OCI-LY7 (cell line): ENCODE results near the gene PALLD.

Experiments used
- EZH2phosphoT487 ChIP-seq: fragments of 200-600 bp; sonication (generic); IDR thresholded peaks from 2 replicates; pipeline ENCODE4 v1.6.1; 2018; ENCODE audit warnings: low read depth, borderline replicate concordance, mild to moderate bottlenecking, mixed run types, antibody characterized with exemption, low read length, moderate library complexity, mixed read lengths
- TF ChIP-seq, protein P1 (sequence below): fragments of 200-600 bp; sonication (generic); conservative IDR thresholded peaks from 2 replicates; pipeline ENCODE4 v1.5.1; 2014; ENCODE audit warnings: mild to moderate bottlenecking, antibody characterized with exemption, low read length, moderate library complexity, mixed read lengths

DNA sequence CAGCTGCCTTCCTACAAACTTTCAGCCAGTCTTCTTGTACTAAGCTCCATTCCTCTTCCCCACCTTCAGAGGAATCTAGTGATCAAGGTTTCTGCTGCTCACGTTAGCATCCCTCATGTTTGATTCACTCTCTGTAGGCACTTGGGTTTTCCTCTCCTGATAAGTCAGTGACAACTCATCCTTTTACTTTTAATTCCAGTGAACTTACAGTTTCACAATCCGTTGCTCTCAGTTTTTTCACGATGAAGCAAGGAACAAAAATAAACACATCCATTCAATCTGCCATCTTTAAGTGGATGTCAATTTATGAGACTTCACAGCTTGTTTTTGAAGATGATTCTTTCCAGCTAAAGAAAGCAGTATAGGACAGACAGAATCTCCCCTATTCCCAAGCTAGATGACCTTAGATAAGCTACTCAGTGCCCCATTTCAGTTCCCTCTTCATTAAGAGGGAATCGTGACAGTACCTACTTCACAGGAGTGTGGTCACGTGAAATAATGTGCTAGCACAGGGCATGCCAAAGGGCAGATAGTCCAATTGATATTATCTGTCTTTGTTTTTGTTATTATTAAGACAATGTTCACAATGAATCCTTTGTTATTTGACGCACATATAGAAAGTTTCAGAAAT is 234.3 kb downstream of the PALLD start:
- TF ChIP-seq, protein P1, sequence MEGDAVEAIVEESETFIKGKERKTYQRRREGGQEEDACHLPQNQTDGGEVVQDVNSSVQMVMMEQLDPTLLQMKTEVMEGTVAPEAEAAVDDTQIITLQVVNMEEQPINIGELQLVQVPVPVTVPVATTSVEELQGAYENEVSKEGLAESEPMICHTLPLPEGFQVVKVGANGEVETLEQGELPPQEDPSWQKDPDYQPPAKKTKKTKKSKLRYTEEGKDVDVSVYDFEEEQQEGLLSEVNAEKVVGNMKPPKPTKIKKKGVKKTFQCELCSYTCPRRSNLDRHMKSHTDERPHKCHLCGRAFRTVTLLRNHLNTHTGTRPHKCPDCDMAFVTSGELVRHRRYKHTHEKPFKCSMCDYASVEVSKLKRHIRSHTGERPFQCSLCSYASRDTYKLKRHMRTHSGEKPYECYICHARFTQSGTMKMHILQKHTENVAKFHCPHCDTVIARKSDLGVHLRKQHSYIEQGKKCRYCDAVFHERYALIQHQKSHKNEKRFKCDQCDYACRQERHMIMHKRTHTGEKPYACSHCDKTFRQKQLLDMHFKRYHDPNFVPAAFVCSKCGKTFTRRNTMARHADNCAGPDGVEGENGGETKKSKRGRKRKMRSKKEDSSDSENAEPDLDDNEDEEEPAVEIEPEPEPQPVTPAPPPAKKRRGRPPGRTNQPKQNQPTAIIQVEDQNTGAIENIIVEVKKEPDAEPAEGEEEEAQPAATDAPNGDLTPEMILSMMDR, result no peak
- no peak for TF ChIP-seq EZH2phosphoT487
